ENCODE results near the gene MCC.

DNA sequence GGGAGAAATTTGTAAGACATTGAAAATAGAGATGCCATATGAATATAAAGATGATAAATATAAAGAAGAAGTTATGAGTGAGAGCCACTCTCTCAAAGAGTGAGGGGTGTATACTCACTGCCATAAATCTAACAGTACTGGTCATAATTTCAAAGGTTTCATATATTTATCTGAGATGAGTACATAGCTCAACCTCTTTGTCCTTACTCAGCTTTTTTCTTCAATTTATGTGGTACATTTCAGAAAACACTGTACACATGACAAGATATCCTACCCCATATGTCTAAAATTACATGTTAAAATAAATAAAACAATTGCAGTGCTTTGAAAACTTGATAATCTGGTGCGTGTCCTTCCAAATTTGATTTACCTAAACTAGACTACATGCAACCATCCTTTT, 5.2 kb upstream of the MCC start:
- TF ChIP-seq ATF3 (CRISPR knock-in tag; conservative IDR thresholded peaks at IDR 0.05) (no peak), NFE2L1 (CRISPR knock-in tag; IDR thresholded peaks at IDR 0.05) (no peak), USF1 (CRISPR knock-in tag; IDR thresholded peaks at IDR 0.05) (no peak), ZNF138 (CRISPR knock-in tag; conservative IDR thresholded peaks at IDR 0.05) (no peak), NFYB (CRISPR knock-in tag; conservative IDR thresholded peaks at IDR 0.05; ENCODE audit: low read depth) (no peak)
- TF ChIP-seq, protein P1, sequence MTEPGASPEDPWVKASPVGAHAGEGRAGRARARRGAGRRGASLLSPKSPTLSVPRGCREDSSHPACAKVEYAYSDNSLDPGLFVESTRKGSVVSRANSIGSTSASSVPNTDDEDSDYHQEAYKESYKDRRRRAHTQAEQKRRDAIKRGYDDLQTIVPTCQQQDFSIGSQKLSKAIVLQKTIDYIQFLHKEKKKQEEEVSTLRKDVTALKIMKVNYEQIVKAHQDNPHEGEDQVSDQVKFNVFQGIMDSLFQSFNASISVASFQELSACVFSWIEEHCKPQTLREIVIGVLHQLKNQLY (CRISPR knock-in tag; IDR thresholded peaks at IDR 0.05): no peak
- TF ChIP-seq, protein P2, sequence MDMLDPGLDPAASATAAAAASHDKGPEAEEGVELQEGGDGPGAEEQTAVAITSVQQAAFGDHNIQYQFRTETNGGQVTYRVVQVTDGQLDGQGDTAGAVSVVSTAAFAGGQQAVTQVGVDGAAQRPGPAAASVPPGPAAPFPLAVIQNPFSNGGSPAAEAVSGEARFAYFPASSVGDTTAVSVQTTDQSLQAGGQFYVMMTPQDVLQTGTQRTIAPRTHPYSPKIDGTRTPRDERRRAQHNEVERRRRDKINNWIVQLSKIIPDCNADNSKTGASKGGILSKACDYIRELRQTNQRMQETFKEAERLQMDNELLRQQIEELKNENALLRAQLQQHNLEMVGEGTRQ (CRISPR knock-in tag; IDR thresholded peaks at IDR 0.05): no peak
- TF ChIP-seq, protein P3, sequence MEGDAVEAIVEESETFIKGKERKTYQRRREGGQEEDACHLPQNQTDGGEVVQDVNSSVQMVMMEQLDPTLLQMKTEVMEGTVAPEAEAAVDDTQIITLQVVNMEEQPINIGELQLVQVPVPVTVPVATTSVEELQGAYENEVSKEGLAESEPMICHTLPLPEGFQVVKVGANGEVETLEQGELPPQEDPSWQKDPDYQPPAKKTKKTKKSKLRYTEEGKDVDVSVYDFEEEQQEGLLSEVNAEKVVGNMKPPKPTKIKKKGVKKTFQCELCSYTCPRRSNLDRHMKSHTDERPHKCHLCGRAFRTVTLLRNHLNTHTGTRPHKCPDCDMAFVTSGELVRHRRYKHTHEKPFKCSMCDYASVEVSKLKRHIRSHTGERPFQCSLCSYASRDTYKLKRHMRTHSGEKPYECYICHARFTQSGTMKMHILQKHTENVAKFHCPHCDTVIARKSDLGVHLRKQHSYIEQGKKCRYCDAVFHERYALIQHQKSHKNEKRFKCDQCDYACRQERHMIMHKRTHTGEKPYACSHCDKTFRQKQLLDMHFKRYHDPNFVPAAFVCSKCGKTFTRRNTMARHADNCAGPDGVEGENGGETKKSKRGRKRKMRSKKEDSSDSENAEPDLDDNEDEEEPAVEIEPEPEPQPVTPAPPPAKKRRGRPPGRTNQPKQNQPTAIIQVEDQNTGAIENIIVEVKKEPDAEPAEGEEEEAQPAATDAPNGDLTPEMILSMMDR (IDR thresholded peaks at IDR 0.05): no peak
